Activated naive CD8-positive, alpha-beta T cell treated with anti-CD3 and anti-CD28 coated beads, Interleukin-2, amount 50 U/mL, for 24 hours (primary cell): ENCODE results near the gene TSC22D1.
A peak's percentile ranks its signal among the peaks of the same experiment; 100 is the strongest.
"Not testable (repeated sequence)": the region's sequence is repeated elsewhere in the genome, so short reads cannot be mapped to it uniquely, and the experiment has no call there.

Experiments
- ATAC-seq: fragments of 150-1000 bp; cut with Tn5 transposase; one replicate; pipeline ENCODE4 v1.10.0; 2021
- DNase-seq: peaks from one replicate; pipeline ENCODE4 v3.0.0; 2021
- H3K27ac Mint-ChIP-seq: one replicate; pipeline ENCODE4 v1.8.0; 2021; ENCODE audit warnings: mild to moderate bottlenecking, mixed read lengths
- H3K27me3 Mint-ChIP-seq: one replicate; pipeline ENCODE4 v1.8.0; 2021; ENCODE audit warnings: mixed read lengths
- H3K36me3 Mint-ChIP-seq: one replicate; pipeline ENCODE4 v1.8.0; 2021; ENCODE audit warnings: low read depth, mixed read lengths
- H3K4me1 Mint-ChIP-seq: one replicate; pipeline ENCODE4 v1.8.0; 2021; ENCODE audit warnings: mixed read lengths
- H3K4me3 Mint-ChIP-seq: one replicate; pipeline ENCODE4 v1.8.0; 2021; ENCODE audit warnings: mild to moderate bottlenecking, moderate library complexity, mixed read lengths
- H3K9me3 Mint-ChIP-seq: one replicate; pipeline ENCODE4 v1.8.0; 2021; ENCODE audit warnings: mixed read lengths

TSC22D1 gene

GRCh38 chr13:44575741-44576350, at the start of gene TSC22D1:
TSS of gene TSC22D1 (minus strand) at chr13:44576330. CDS start at chr13:44576074, 256 bp downstream.
- peak; percentile 62 for DNase-seq
- ATAC-seq = peak; percentile 12
- no peaks in the 10 kb centered on the region for H3K36me3 Mint-ChIP-seq
- peak within 1 kb of the TSS; percentile 86 for H3K4me3 Mint-ChIP-seq
- H3K27ac Mint-ChIP-seq = peak within 1 kb of the TSS; percentile 80
- peaks cover 48% of the 10 kb centered on the region for H3K4me1 Mint-ChIP-seq
- H3K27me3 Mint-ChIP-seq = peaks cover 3% of the 10 kb centered on the region
- no peaks in the 10 kb centered on the region for H3K9me3 Mint-ChIP-seq

GRCh38 chr13:44622708-44623107, 46.6 kb upstream of the TSC22D1 start:
- H3K9me3 Mint-ChIP-seq = no peaks in the 10 kb centered on the region
- H3K27ac Mint-ChIP-seq = no peak overlapping the region
- no peak overlapping the region for H3K4me3 Mint-ChIP-seq
- ATAC-seq (no peak), DNase-seq (no peak)
- H3K36me3 Mint-ChIP-seq = no peaks in the 10 kb centered on the region
- no peaks in the 10 kb centered on the region for H3K4me1 Mint-ChIP-seq
- H3K27me3 Mint-ChIP-seq = peaks cover 17% of the 10 kb centered on the region

GRCh38 chr13:44622261-44622660, 46.1 kb upstream of the TSC22D1 start:
- peaks cover 16% of the 10 kb centered on the region for H3K27me3 Mint-ChIP-seq
- ATAC-seq (no peak), DNase-seq (no peak)
- H3K9me3 Mint-ChIP-seq = no peaks in the 10 kb centered on the region
- no peaks in the 10 kb centered on the region for H3K4me1 Mint-ChIP-seq
- H3K4me3 Mint-ChIP-seq = no peak overlapping the region
- no peak overlapping the region for H3K27ac Mint-ChIP-seq
- no peaks in the 10 kb centered on the region for H3K36me3 Mint-ChIP-seq

- ATAC-seq = no peak
Measured at GRCh38 chr13:44620057-44620456, 43.9 kb upstream of the TSC22D1 start.

GRCh38 chr13:44619651-44620050, 43.5 kb upstream of the TSC22D1 start:
- no peak overlapping the region for H3K4me3 Mint-ChIP-seq
- H3K27ac Mint-ChIP-seq = no peak overlapping the region
- DNase-seq = no peak
- no peaks in the 10 kb centered on the region for H3K4me1 Mint-ChIP-seq
- H3K36me3 Mint-ChIP-seq = no peaks in the 10 kb centered on the region
- peaks cover 2% of the 10 kb centered on the region for H3K27me3 Mint-ChIP-seq
- no peak for ATAC-seq
- H3K9me3 Mint-ChIP-seq = no peaks in the 10 kb centered on the region

More at GRCh38 chr13:44620057-44620456, 43.9 kb upstream of the TSC22D1 start:
- Mint-ChIP-seq H3K9me3 (no peaks in the 10 kb centered on the region), H3K27me3 (peaks cover 2% of the 10 kb centered on the region), H3K4me1 (no peaks in the 10 kb centered on the region), H3K4me3 (no peak overlapping the region), H3K36me3 (no peaks in the 10 kb centered on the region), H3K27ac (no peak overlapping the region)
- no peak for DNase-seq

GRCh38 chr13:44618326-44618725, 42.2 kb upstream of the TSC22D1 start:
- H3K27ac Mint-ChIP-seq = no peak overlapping the region
- ATAC-seq = no peak
- DNase-seq = no peak
- no peaks in the 10 kb centered on the region for H3K9me3 Mint-ChIP-seq
- no peaks in the 10 kb centered on the region for H3K4me1 Mint-ChIP-seq
- H3K36me3 Mint-ChIP-seq = no peaks in the 10 kb centered on the region
- peaks cover 2% of the 10 kb centered on the region for H3K27me3 Mint-ChIP-seq
- no peak overlapping the region for H3K4me3 Mint-ChIP-seq

GRCh38 chr13:44617648-44618047, 41.5 kb upstream of the TSC22D1 start:
- Mint-ChIP-seq H3K4me3 (no peak overlapping the region), H3K9me3 (no peaks in the 10 kb centered on the region), H3K27ac (no peak overlapping the region), H3K27me3 (peaks cover 2% of the 10 kb centered on the region), H3K4me1 (no peaks in the 10 kb centered on the region), H3K36me3 (no peaks in the 10 kb centered on the region)
- ATAC-seq = no peak
- no peak for DNase-seq

- Mint-ChIP-seq H3K36me3 (peaks cover 2% of the 10 kb centered on the region), H3K4me3 (no peak overlapping the region), H3K9me3 (peaks cover 13% of the 10 kb centered on the region), H3K4me1 (no peaks in the 10 kb centered on the region), H3K27ac (no peak overlapping the region), H3K27me3 (peaks cover 14% of the 10 kb centered on the region)
- ATAC-seq = no peak
- DNase-seq = no peak
Measured at GRCh38 chr13:44609137-44609536, 33.0 kb upstream of the TSC22D1 start.

- Mint-ChIP-seq H3K4me3 (no peak overlapping the region), H3K9me3 (peaks cover 11% of the 10 kb centered on the region), H3K27ac (no peak overlapping the region), H3K36me3 (peaks cover 2% of the 10 kb centered on the region), H3K27me3 (peaks cover 16% of the 10 kb centered on the region), H3K4me1 (no peaks in the 10 kb centered on the region)
- DNase-seq (no peak), ATAC-seq (no peak)
Measured at GRCh38 chr13:44605721-44606120, 29.6 kb upstream of the TSC22D1 start.

- no peaks in the 10 kb centered on the region for H3K4me1 Mint-ChIP-seq
- H3K27ac Mint-ChIP-seq = no peak overlapping the region
- peaks cover 8% of the 10 kb centered on the region for H3K9me3 Mint-ChIP-seq
- H3K27me3 Mint-ChIP-seq = peaks cover 15% of the 10 kb centered on the region
- H3K4me3 Mint-ChIP-seq = no peak overlapping the region
- ATAC-seq = no peak
- DNase-seq = no peak
- H3K36me3 Mint-ChIP-seq = no peaks in the 10 kb centered on the region
Measured at GRCh38 chr13:44605275-44605674, 29.1 kb upstream of the TSC22D1 start.

- no peaks in the 10 kb centered on the region for H3K4me1 Mint-ChIP-seq
- no peak for ATAC-seq
- H3K36me3 Mint-ChIP-seq = no peaks in the 10 kb centered on the region
- H3K9me3 Mint-ChIP-seq = no peaks in the 10 kb centered on the region
- no peak for DNase-seq
- no peak overlapping the region for H3K4me3 Mint-ChIP-seq
- H3K27me3 Mint-ChIP-seq = peaks cover 14% of the 10 kb centered on the region
- H3K27ac Mint-ChIP-seq = no peak overlapping the region
Measured at GRCh38 chr13:44601586-44601985, 25.5 kb upstream of the TSC22D1 start.

- DNase-seq, H3K27ac Mint-ChIP-seq, H3K4me1 Mint-ChIP-seq, H3K36me3 Mint-ChIP-seq, ATAC-seq, H3K9me3 Mint-ChIP-seq, H3K4me3 Mint-ChIP-seq: not testable (repeated sequence)
- H3K27me3 Mint-ChIP-seq = peaks cover 14% of the 10 kb centered on the region
Measured at GRCh38 chr13:44593861-44594592, 17.9 kb upstream of the TSC22D1 start.

GRCh38 chr13:44592216-44592847, 16.2 kb upstream of the TSC22D1 start:
- Mint-ChIP-seq H3K9me3 (no peaks in the 10 kb centered on the region), H3K27me3 (peaks cover 14% of the 10 kb centered on the region), H3K4me1 (peaks cover 3% of the 10 kb centered on the region), H3K4me3 (no peak overlapping the region), H3K36me3 (no peaks in the 10 kb centered on the region), H3K27ac (no peak overlapping the region)
- DNase-seq (no peak), ATAC-seq (no peak)

- H3K4me3 Mint-ChIP-seq = no peak overlapping the region
- H3K27me3 Mint-ChIP-seq = peaks cover 14% of the 10 kb centered on the region
- DNase-seq = no peak
- H3K4me1 Mint-ChIP-seq = peaks cover 3% of the 10 kb centered on the region
- no peak for ATAC-seq
- no peaks in the 10 kb centered on the region for H3K9me3 Mint-ChIP-seq
- no peak overlapping the region for H3K27ac Mint-ChIP-seq
- H3K36me3 Mint-ChIP-seq = no peaks in the 10 kb centered on the region
Measured at GRCh38 chr13:44591316-44591715, 15.2 kb upstream of the TSC22D1 start.

GRCh38 chr13:44583137-44583536, 7.0 kb upstream of the TSC22D1 start:
- H3K9me3 Mint-ChIP-seq = no peaks in the 10 kb centered on the region
- DNase-seq (no peak), ATAC-seq (no peak)
- H3K27ac Mint-ChIP-seq = no peak overlapping the region
- no peak overlapping the region for H3K4me3 Mint-ChIP-seq
- H3K36me3 Mint-ChIP-seq = no peaks in the 10 kb centered on the region
- peaks cover 7% of the 10 kb centered on the region for H3K27me3 Mint-ChIP-seq
- peaks cover 4% of the 10 kb centered on the region for H3K4me1 Mint-ChIP-seq
